AG08396 (cell line): ENCODE results near the gene TRAPPC2L.
"Not testable (repeated sequence)": the region's sequence is repeated elsewhere in the genome, so short reads cannot be mapped to it uniquely, and the experiment has no call there.

ENCODE experiments used
- DNase-seq: peaks from one replicate; pipeline ENCODE4 v3.0.0; 2012; ENCODE audit warnings: low spot score, mixed read lengths

TRAPPC2L gene

GRCh38 chr16:88893127-88893968 lies 36.4 kb downstream of the TRAPPC2L start:
- DNase-seq, result no peak

DNA sequence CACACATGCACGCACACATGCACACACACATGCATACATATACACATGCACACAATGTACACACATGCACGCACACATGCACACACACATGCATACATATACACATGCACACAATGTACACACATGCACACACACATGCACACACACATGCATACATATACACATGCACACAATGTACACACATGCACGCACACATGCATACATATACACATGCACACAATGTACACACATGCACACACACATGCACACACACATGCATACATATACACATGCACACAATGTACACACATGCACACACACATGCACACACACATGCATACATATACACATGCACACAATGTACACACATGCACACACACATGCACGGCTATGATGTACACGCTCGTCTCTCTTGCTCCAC lies 37.3 kb downstream of the TRAPPC2L start:
- DNase-seq, result not testable (repeated sequence)

- no peak for DNase-seq
These were observed 37.9 kb downstream of the TRAPPC2L start for GRCh38 chr16:88894681-88895300.

DNA sequence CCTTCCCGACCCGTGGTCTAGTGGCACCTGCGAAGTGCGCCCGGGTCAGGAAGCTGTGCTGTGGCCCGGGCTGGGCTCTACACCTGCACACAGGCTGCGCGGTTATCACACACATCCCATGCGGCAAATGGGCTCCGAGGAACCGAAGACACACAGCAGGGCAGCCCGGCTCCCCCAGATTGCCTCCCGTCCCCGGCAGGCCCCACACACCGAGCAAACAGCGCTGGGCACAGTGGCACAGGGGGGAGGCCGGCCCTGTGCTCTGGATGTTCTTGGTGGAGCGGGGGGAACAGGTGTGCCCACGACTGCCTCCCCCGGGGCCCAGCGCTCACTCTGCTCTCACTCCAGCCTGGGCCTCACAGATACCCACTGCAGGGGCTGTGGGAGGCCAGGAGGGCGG lies 38.4 kb downstream of the TRAPPC2L start:
- DNase-seq, result no peak

DNA sequence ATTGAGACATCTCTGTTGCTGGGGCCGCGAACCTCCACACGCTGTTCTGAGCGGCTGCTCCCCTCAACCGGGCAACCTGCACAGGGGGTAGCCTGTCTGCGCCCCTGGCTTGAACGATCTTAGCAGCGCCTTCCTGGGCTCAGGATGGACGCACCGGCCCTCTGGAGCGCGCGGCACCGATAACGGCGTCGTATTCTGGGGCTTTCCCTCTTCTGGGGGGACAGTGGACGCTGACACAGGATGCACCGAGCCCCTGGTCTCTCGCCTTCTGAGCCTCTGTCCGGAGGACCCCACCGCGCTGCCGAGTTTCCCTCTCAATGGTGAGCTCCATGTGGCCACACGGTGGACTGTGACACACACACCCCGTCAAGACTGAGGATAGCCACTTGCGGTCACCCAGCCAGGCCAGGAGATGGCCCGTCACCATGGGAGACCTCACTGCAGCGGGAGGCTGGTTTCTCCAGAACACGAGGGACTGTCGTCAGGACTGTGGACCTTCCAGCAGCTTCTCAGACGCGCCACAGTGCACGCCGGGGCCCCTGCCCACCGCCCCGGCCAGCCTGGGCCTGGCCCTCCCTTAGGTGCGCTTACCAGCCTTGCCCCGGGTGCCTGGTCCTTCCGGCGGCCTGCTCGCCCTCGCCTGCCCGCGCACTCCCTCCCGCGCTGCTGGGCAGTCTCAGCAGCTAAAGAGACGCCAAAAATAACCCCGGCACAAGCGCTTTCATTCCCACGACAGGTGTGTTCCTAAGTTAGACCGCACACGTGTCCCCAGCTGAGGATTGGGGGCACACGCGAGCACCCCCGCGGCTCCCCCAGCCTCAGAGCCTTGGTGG lies 39.5 kb downstream of the TRAPPC2L start:
- DNase-seq, result no peak

- DNase-seq, result no peak
These were observed 40.9 kb downstream of the TRAPPC2L start for GRCh38 chr16:88897696-88898425.

GRCh38 chr16:88899901-88900661 lies 43.2 kb downstream of the TRAPPC2L start:
- no peak for DNase-seq

DNA sequence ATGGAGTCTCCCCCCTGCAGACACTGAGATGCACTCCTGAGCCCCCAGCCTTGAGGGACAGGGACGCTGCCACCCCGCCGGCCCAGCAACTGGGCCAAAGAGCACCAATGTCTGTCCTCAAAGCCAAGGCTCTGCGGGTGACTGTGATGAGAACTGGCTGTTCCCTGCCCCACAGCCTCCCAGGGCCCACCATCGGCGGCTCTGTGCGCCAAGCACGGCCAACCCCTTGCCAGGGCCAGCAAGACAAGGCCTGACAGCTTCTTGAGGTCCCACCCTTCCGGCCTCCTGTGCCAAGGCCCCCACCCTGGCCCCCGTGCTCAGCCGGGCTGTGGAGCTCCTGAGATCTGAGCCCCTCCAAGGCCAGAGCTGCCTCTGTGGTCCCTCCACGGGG lies 43.7 kb downstream of the TRAPPC2L start:
- DNase-seq, result no peak

DNA sequence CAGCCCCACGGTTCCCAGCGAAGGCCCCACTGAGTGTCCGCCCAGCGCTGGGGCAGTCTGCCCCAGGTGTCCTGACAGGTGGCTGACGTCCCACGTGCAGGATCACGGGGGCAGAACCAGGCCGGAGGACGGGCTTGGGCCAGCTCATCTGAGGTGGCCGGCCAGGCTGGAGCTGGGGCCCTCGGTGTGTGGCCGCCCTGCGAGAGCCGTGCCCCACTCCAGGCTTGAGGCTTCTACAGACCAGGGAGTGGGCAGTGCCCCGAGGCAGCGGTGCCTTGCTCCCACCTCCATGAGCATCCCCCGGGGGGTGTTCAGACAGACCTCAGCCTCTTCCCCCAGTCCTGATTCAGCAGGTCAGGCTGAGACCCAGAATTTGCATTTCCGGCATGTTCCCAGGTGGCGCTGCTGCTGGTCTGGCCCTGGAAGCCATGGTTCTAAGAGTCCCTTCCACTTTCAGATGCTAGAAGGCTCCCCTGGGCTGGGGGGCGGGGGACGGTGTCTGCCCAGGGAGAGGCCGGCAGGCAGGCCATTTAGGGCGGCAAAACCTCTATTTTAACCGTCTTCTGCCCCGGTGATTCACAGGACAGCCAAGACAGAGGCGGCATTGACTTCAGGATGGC lies 44.9 kb downstream of the TRAPPC2L start:
- DNase-seq, result no peak

DNA sequence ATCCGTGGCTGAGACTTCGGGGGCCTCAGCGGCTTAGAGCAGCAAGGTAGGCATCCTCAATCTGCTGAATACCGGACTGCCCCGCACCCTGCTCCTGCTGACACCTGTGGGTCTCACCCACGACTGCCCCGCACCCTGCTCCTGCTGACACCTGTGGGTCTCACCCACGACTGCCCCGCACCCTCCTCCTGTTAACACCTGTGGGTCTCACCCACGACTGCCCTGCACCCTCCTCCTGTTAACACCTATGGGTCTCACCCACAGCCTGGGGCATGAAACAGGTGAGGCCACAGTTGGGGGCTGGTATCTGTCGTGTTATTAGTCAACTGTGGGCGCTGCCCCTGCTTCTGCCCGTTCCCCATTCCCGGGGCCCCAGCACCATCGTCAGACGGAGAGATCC lies 45.8 kb downstream of the TRAPPC2L start:
- DNase-seq, result no peak

GRCh38 chr16:88903267-88903666 lies 46.3 kb downstream of the TRAPPC2L start:
- DNase-seq, result no peak

DNA sequence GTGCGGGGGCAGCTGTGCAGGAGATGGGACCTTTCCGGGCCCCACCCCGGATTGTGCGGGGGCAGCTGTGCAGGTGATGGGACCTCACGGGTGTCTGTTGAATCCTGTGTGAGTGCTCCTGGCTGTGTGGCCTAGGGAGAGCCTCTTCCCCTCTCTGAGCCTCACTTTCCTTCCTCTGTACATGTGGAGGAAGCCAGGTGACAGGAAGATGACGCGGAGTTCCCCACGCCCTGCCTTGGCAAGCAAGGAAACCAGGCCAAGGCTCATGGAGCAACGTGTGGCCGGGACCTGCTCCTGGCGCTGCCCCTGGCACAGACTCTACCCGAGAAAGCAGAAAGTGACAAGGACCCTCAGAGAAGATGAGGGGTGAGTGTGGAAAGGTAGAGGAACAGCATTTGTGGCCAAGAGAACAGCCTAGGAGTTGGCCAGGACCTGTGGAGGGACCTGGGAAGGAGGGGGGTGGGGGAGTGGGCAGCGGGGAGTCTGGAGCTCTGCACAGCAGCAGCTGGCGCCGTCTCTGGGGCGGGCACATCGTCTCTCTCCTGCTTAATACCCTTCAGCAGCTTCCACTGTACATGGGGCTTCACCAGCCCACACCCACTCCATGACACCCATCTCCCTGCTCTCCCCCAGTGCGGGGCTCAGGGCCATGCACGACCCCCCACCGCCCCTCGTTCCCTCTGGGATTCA lies 47.9 kb downstream of the TRAPPC2L start:
- DNase-seq, result no peak

DNA sequence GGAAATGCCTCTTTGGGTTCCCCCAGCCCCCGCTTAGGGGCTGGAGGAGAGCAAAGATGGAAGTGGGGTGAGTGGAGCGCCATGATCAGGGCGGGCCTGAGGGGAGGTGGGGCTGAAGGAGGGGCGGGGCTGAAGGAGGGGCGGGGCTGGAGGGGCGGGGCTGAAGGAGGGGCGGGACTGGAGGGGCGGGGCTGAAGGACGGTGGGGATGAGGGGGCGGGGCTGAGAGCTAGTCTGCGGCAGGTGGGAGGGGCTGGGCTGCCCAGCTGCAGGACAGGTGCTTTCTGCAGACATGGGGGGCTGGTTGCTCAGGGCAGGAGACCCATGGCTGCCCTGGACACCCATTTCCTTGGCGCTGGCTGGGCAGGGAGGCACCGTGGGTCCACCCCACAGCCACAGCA lies 48.6 kb downstream of the TRAPPC2L start:
- DNase-seq, result no peak

DNA sequence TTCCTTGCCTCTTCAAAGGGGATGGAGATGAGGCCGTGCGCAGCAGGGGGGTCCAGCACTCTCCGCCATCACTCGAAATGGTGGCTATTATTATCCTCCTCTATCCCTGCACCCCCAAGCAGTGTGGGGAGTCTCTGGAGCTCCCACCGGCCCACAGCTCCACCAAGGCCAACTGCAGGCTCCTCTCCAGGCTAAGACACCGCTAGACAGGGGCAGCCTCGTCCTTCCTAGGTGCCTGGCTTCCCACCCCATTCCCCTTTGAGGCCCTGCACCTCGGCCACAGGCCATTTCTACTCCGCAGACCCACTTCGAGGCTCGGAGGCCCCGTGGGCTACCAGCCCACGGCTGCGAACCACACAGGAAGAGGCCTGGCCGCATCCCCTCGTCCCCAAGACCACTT lies 49.1 kb downstream of the TRAPPC2L start:
- no peak for DNase-seq

DNA sequence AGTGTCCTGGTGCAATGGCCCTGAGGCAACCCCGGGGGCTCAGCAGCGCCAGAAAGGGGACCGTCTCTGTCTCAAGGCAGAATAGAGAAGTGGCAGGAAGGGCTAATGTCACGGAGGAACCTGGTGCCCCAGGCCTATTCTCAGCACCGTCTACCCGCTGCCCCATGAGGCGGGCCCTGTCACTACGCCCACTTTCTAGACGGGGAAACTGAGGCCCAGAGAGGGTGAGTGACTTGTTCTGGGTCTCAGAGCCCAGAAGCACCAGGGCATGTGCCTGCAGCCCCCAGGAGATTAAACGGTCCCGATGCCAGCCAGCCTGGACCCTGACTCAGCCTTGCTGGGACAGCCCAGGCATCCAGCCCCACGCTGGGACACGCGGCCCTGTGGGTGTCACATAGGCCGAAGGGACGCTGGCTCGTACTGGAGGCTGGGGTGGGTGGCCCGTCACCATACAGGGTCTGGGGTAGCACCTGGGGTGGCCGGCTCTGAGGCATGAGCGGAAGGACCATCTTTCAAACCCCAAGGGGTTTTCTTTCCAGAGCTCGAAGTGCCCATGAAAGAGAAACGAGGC lies 49.7 kb downstream of the TRAPPC2L start:
- no peak for DNase-seq

DNA sequence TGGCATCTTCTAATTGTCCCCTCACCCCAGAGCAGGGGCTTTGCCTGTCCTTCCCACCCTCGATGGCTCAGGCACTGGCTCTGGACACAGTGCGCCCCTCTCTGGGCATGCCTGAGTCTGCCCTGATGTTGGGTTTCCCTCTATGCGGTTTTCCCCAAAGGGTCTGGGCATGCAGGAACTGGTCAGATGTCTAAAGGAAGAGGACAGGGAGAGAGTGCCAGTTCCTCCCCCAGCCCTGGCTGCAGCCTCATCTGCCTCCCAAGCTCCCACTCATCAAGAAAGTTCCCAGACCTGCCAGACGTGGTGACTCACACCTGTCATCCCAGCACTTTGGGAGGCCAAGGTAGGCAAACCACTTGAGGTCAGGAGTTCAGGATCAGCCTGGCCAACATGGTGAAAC lies 50.8 kb downstream of the TRAPPC2L start:
- DNase-seq, result no peak

- no peak for DNase-seq
These were observed 51.4 kb downstream of the TRAPPC2L start for GRCh38 chr16:88908307-88908706.

GRCh38 chr16:88909431-88910210 lies 52.7 kb downstream of the TRAPPC2L start:
- no peak for DNase-seq
